ENCODE results near the gene TP63.

- no peak for TF ChIP-seq CTCF (IDR thresholded peaks at IDR 0.05; ENCODE audit: insufficient read depth, low read length)
- TF ChIP-seq REST (IDR thresholded peaks at IDR 0.05; ENCODE audit: insufficient replicate concordance, low read depth): no peak
- TF ChIP-seq POLR2AphosphoS5 (IDR thresholded peaks at IDR 0.05; ENCODE audit: low read depth): no peak
These were observed 58.4 kb downstream of the TP63 start for GRCh38 chr3:189689625-189690024.
